Prostate gland (tissue), 2 donors: ENCODE data around the gene FIGN. TPM values are rescaled to one million over a fixed set of nuclear protein-coding genes. Genes with fewer than 3 reads are reported as not detected.

Experiments used
- DNase-seq: peaks from one replicate; pipeline ENCODE4 v3.0.0-alpha.2; 2019; ENCODE audit warnings: low spot score
- H3K27ac ChIP-seq, 2 donors: fragments of 200-600 bp; sonication (generic); 2 replicates each; pipeline ENCODE4 v1.5.1; 2017 to 2019
- H3K27me3 ChIP-seq: fragments of 200-600 bp; sonication (generic); replicated peaks from 2 replicates; pipeline ENCODE4 v1.5.1; 2019; ENCODE audit not compliant: insufficient read depth
- H3K36me3 ChIP-seq, 2 donors: fragments of 200-600 bp; sonication (generic); 1 replicate in 1 of 2; 2 replicates in 1 of 2; pipeline versions ENCODE4 v1.5.1 to v1.8.1; 2017 to 2019
- H3K4me1 ChIP-seq: fragments of 200-600 bp; sonication (generic); replicated peaks from 2 replicates; pipeline ENCODE4 v1.5.1; 2019
- H3K4me3 ChIP-seq, 2 donors: fragments of 200-600 bp; sonication (generic); 2 replicates each; pipeline ENCODE4 v1.5.1; 2017 to 2019
- H3K9me3 ChIP-seq: fragments of 200-600 bp; sonication (generic); 2 replicates; pipeline ENCODE4 v1.5.1; 2017
- POLR2A ChIP-seq: fragments of 450-650 bp; IDR thresholded peaks from one replicate; pipeline ENCODE4 v1.6.1; 2016; ENCODE audit warnings: antibody characterized with exemption, mild to moderate bottlenecking
- POLR2AphosphoS5 ChIP-seq: sonication (generic); formaldehyde crosslinking; IDR thresholded peaks from one replicate; pipeline ENCODE4 v1.6.1; 2017; ENCODE audit warnings: antibody characterized with exemption
- WGBS: methylation state at CpG from one replicate; pipeline ENCODE4 v1.1.5; 2018; 5-methylcytosine and 5-hydroxymethylcytosine counted together
- intact Hi-C: fragments of 100-400 bp; cut with DNase I; formaldehyde crosslinking; loops from one replicate; pipeline ENCODE4 v1.14.2; 2022
- total RNA-seq, 2 donors: library from RNA; depleted of rRNA; stranded (reverse); fragments of >200 nt; gene quantifications; one replicate each; pipeline ENCODE4 v1.1.0, GENCODE V29; 2016
- TF ChIP-seq, protein P1 (sequence below), 4 experiments: fragments of 200-600 bp in 2 of 4; fragments of 450-650 bp in 2 of 4; sonication (generic) in 2 of 4; IDR thresholded peaks; 1 replicate in 3 of 4; 2 replicates in 1 of 4; pipeline ENCODE4 v1.5.1; 2016 to 2019; ENCODE audit warnings: antibody characterized with exemption in 4 of 4, mild to moderate bottlenecking in 2 of 4, moderate library complexity in 2 of 4

The FIGN gene
- total RNA-seq, 2 donors from 2014 or later: 3.6 to 4.3 TPM

DNA sequence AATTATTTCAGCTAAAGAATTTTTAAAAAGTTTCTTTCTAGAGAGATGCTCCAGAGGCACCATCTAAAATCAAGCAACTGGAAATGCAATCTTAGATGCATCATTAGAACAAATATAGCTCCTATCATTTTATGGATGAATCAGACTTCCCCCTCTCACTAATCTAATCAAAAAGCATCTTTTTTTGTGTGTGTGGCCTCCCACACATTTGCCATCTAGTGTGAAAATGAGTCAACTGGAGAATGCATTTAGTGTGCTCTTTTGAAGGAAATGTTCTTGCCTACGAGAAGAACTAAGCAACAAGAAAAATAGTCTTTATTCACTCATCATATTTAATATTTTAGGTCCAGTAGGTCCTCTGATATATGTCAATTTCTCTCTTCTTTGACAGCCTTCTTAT is 39.5 kb upstream of the FIGN start:
- H3K27ac ChIP-seq: no peak overlapping the region
- H3K4me1 ChIP-seq: no peaks in the 10 kb centered on the region
- H3K27me3 ChIP-seq: no peaks in the 10 kb centered on the region
- intact Hi-C loops: no loop called here
- H3K36me3 ChIP-seq: no peaks in the 10 kb centered on the region
- no peak for DNase-seq
- H3K9me3 ChIP-seq: no peaks in the 10 kb centered on the region
- 78% methylated on average over 1 of the region's 1 CpG for WGBS
- TF ChIP-seq, protein P1, sequence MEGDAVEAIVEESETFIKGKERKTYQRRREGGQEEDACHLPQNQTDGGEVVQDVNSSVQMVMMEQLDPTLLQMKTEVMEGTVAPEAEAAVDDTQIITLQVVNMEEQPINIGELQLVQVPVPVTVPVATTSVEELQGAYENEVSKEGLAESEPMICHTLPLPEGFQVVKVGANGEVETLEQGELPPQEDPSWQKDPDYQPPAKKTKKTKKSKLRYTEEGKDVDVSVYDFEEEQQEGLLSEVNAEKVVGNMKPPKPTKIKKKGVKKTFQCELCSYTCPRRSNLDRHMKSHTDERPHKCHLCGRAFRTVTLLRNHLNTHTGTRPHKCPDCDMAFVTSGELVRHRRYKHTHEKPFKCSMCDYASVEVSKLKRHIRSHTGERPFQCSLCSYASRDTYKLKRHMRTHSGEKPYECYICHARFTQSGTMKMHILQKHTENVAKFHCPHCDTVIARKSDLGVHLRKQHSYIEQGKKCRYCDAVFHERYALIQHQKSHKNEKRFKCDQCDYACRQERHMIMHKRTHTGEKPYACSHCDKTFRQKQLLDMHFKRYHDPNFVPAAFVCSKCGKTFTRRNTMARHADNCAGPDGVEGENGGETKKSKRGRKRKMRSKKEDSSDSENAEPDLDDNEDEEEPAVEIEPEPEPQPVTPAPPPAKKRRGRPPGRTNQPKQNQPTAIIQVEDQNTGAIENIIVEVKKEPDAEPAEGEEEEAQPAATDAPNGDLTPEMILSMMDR (IDR thresholded peaks at IDR 0.05): no peak
- no peak overlapping the region for H3K4me3 ChIP-seq

DNA sequence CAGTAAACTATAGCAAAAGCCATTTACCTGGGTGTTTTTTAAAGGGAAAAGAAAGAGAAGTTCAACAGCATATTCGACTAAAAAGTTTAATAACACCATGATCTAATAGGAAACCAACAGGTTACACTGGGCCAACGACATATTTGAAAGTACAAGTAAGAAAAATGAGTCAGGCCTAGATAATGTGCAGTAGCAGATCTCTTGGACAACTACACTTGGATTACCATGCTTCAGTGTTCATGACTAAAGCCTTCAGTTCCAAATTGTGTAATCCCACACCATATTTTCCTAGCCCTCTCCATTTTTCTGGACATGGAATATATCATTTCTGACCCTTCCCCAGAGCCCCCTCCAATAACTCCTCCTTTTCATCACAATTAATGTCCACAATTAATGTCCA is 39.1 kb upstream of the FIGN start:
- no peak for TF ChIP-seq POLR2A
- no peak for TF ChIP-seq POLR2AphosphoS5
- TF ChIP-seq, protein P1 (IDR thresholded peaks at IDR 0.05): no peak
- 60% methylated on average over 2 of the region's 2 CpGs for WGBS
- intact Hi-C loops: no loop called here
- DNase-seq: no peak
- H3K27ac ChIP-seq: no peak overlapping the region
- H3K9me3 ChIP-seq: no peaks in the 10 kb centered on the region
- no peak overlapping the region for H3K4me3 ChIP-seq
- no peaks in the 10 kb centered on the region for H3K27me3 ChIP-seq
- no peaks in the 10 kb centered on the region for H3K4me1 ChIP-seq
- H3K36me3 ChIP-seq: no peaks in the 10 kb centered on the region

DNA sequence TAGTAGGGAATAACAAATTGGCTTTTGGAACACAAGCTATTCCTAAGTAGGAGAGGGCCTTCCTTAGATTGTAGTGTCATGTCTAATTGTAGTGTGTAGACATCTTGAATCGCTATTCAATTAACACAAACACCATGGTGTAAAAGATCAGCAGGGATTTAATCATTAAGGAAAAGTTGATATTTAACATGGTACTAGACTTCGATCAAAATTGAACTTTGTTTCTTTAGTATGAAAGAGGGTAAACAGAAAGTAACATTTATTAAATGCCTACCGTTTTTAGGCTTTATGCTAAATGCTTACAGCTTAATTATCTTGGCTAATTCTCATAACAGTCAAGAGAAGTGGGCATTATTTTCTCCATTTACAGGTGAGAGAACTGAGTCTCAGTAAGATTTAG is 37.5 kb upstream of the FIGN start:
- Histone ChIP-seq H3K9me3 (no peaks in the 10 kb centered on the region), H3K4me1 (no peaks in the 10 kb centered on the region), H3K36me3 (no peaks in the 10 kb centered on the region), H3K27ac (no peak overlapping the region), H3K4me3 (no peak overlapping the region), H3K27me3 (no peaks in the 10 kb centered on the region)
- TF ChIP-seq, protein P1 (IDR thresholded peaks at IDR 0.05): no peak
- TF ChIP-seq POLR2A: no peak
- no peak for TF ChIP-seq POLR2AphosphoS5
- DNase-seq: no peak
- intact Hi-C loops: no loop called here
- 84% methylated on average over 3 of the region's 3 CpGs for WGBS

DNA sequence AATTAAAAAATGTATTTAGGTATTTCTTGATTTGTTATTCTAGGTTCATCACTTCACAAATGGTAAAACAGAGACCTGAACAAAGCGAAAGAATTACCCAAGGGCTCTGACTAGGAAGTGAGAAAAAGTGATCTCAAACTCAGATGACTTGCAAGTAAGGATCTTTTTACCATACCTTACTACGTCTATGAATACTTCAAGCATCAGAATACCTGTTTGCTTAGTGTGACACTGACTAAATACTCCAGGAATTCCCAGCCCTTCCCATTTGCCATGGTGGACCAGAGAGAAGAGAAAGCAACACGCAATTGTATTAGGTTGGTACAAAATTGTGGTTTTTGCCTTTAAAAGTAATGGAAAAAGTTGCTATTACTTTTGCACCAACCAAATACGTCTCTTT is 35.8 kb upstream of the FIGN start:
- H3K27ac ChIP-seq: no peak overlapping the region
- TF ChIP-seq POLR2AphosphoS5: no peak
- TF ChIP-seq, protein P1 (IDR thresholded peaks at IDR 0.05): no peak
- TF ChIP-seq POLR2A: no peak
- no peak for DNase-seq
- no peaks in the 10 kb centered on the region for H3K27me3 ChIP-seq
- no peaks in the 10 kb centered on the region for H3K36me3 ChIP-seq
- 96% methylated on average over 4 of the region's 4 CpGs for WGBS
- H3K4me1 ChIP-seq: no peaks in the 10 kb centered on the region
- no peaks in the 10 kb centered on the region for H3K9me3 ChIP-seq
- intact Hi-C loops: no loop called here
- no peak overlapping the region for H3K4me3 ChIP-seq

DNA sequence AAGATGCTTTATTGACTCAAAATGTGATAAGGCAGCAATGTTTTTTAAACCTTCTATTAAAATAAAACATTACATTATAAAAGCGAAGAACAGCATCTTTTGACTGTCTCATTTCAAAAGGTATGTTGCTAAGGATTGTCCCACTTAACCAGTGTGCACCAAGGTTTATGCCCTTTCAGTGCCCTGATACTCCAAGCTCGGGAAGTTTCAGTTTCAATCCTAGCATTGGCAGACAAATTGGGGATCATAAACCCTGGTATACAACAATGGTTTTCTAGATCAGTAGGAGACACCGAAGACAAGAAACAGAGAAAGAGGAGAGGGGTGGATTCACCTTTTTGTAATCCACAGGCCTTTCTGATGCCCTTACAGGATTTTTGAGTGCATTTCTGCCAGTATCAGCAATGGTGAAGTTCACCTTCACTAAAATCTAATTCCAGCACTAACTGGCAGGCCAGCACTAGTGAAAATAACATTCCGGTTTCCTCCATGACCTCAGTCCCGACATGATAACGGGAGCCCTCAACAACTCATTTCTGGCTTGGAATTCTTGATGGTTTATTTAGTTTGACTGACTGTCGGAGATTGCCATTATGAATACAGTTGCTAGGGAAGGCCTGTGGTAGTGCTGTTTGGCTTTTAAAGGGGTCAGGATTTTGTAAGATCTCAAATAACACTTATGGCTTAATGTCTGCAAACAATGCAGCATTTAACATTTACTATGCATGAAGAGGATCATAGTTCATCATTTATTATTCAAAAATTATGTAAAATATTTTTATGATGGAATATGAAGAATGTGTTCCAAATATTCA is 33.3 kb upstream of the FIGN start:
- no peaks in the 10 kb centered on the region for H3K36me3 ChIP-seq
- no peaks in the 10 kb centered on the region for H3K4me1 ChIP-seq
- TF ChIP-seq POLR2A (no peak), POLR2AphosphoS5 (no peak)
- TF ChIP-seq, protein P1 (IDR thresholded peaks at IDR 0.05): no peak
- H3K27ac ChIP-seq: no peak overlapping the region
- H3K27me3 ChIP-seq: no peaks in the 10 kb centered on the region
- no peaks in the 10 kb centered on the region for H3K9me3 ChIP-seq
- DNase-seq: no peak
- 78% methylated on average over 7 of the region's 7 CpGs for WGBS
- intact Hi-C loops: no loop called here
- no peak overlapping the region for H3K4me3 ChIP-seq
